Endothelial cell of umbilical vein (primary cell): ENCODE results near the gene NFATC1.

Experiments used
- JUN ChIP-seq: IDR thresholded peaks from 2 replicates; pipeline ENCODE4 v1.6.1; 2011; ENCODE audit warnings: borderline replicate concordance, low read depth; ENCODE audit not compliant: insufficient read length, insufficient read depth
- MYC ChIP-seq: IDR thresholded peaks from one replicate; pipeline ENCODE4 v1.6.1; 2011; ENCODE audit warnings: mild to moderate bottlenecking, low read depth, low read length
- TF ChIP-seq, protein P1 (sequence below), 2 donors: IDR thresholded peaks; 1 replicate in 1 of 2; 2 replicates in 1 of 2; pipeline ENCODE4 v1.5.1; 2011; ENCODE audit warnings: low read length in 2 of 2, mild to moderate bottlenecking in 2 of 2, moderate library complexity in 2 of 2, control low read depth in 1 of 2, inconsistent platforms in 1 of 2, low read depth in 1 of 2; ENCODE audit not compliant: insufficient read depth in 1 of 2; ENCODE audit errors: extremely low read depth in 1 of 2

DNA sequence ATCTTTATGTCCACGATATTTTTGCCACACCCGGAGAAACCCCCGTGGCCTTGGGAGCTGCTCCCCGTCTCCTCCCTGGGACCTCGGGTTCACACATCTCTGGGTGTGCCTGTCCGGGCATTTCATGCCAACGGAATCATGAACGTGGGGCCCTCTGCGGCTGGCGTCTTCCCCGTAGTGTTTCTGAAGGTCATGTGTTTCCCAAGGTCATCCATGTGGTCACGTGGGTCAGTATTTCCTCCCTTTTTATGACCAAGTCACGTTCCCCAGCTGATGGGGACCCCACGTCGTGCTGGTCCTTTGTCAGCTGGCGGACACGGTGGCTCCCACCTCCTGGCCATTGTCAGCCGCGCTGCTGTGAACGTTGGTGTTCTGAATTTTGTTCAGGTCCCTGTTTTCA lies 135.7 kb downstream of the NFATC1 start:
- TF ChIP-seq, protein P1, sequence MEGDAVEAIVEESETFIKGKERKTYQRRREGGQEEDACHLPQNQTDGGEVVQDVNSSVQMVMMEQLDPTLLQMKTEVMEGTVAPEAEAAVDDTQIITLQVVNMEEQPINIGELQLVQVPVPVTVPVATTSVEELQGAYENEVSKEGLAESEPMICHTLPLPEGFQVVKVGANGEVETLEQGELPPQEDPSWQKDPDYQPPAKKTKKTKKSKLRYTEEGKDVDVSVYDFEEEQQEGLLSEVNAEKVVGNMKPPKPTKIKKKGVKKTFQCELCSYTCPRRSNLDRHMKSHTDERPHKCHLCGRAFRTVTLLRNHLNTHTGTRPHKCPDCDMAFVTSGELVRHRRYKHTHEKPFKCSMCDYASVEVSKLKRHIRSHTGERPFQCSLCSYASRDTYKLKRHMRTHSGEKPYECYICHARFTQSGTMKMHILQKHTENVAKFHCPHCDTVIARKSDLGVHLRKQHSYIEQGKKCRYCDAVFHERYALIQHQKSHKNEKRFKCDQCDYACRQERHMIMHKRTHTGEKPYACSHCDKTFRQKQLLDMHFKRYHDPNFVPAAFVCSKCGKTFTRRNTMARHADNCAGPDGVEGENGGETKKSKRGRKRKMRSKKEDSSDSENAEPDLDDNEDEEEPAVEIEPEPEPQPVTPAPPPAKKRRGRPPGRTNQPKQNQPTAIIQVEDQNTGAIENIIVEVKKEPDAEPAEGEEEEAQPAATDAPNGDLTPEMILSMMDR (IDR thresholded peaks at IDR 0.05; ENCODE audit: extremely low read depth in 1 of 2, insufficient read depth in 1 of 2, low read depth in 1 of 2, low read length in 2 of 2), result no peak
- TF ChIP-seq MYC (no peak), JUN (no peak)
